ENCODE data around the gene CDC42. TPM values are rescaled to one million over a fixed set of nuclear protein-coding genes. Genes with fewer than 3 reads are reported as not detected.

The CDC42 gene
- total and polyA plus RNA-seq, 2 of the 4 experiments (the other 2 are of a cell fraction) = 162 to 609 TPM

GRCh38 chr1:22096463-22096862, 44.0 kb downstream of the CDC42 start:
- DNase-seq (no peak), ATAC-seq (ENCODE audit: low read depth) (no peak)
- H3K27ac ChIP-seq (ENCODE audit: insufficient read depth, low read length) = no peak overlapping the region
- peaks cover 83% of the 10 kb centered on the region for H4K20me1 ChIP-seq (ENCODE audit: insufficient read depth, low read length)
- peaks cover 23% of the 10 kb centered on the region for H3K36me3 ChIP-seq (ENCODE audit: control insufficient read depth, insufficient read depth, low read length)
- H3K9ac ChIP-seq (ENCODE audit: low read depth, low read length) = no peak overlapping the region
- H3K4me2 ChIP-seq (ENCODE audit: low read depth, low read length) = no peak overlapping the region
- H3K9me3 ChIP-seq (ENCODE audit: control insufficient read depth, insufficient read depth, low read length) = no peaks in the 10 kb centered on the region
- H4K5ac ChIP-seq (ENCODE audit: low read depth, low read length) = no peak overlapping the region
- intact Hi-C loops (cut with micrococcal nuclease) = no loop called here
- dilution Hi-C loops (cut with HindIII; ENCODE audit: low sequenced_read_pairs, unreplicated experiment) = no loop called here
- H3K4me3 ChIP-seq (ENCODE audit: insufficient read depth, low read depth, low read length) = no peak overlapping the region
- H3K4me1 ChIP-seq (ENCODE audit: control insufficient read depth, insufficient read depth, low read length) = no peaks in the 10 kb centered on the region
- H2AK5ac ChIP-seq (ENCODE audit: low read depth, low read length) = no peak overlapping the region
- ChIA-PET POLR2A (ENCODE audit: unreplicated experiment) (no interaction called here), CTCF (interaction anchor here (1.3 kb wide), 1 partner anchor 9 kb away, joined by 4 read pairs; no protein-coding TSS in a partner anchor)
- H3K23ac ChIP-seq (ENCODE audit: low read depth, low read length) = no peak overlapping the region
- H3K56ac ChIP-seq (ENCODE audit: extremely low read depth, insufficient read depth, low read length) = no peak overlapping the region
- H4K8ac ChIP-seq (ENCODE audit: low read depth in 2 of 2, low read length in 2 of 2) = no peak overlapping the region
- H3K9me1 ChIP-seq (ENCODE audit: insufficient read depth, low read length) = peaks cover 11% of the 10 kb centered on the region
- H3K14ac ChIP-seq (replicated peaks; ENCODE audit: low read depth, low read length) = no peak overlapping the region
- H2BK15ac ChIP-seq (ENCODE audit: low read depth, low read length) = no peak overlapping the region
- WGBS, 2 experiments (ENCODE audit: extremely low coverage in 2 of 2, insufficient read length in 1 of 2) = no CpG with 5 or more reads among the region's 3 CpGs
- H2BK120ac ChIP-seq (ENCODE audit: low read depth, low read length) = no peak overlapping the region
- TF ChIP-seq ELK1 (IDR thresholded peaks at IDR 0.05; ENCODE audit: borderline replicate concordance, low read depth, low read length) (no peak), FOS (IDR thresholded peaks at IDR 0.05; ENCODE audit: low read depth, low read length) (no peak), MAZ (IDR thresholded peaks at IDR 0.05; ENCODE audit: borderline replicate concordance, low read depth, low read length) (no peak), RAD21 (IDR thresholded peaks at IDR 0.05; ENCODE audit: low read length) (no peak), RCOR1 (IDR thresholded peaks at IDR 0.05; ENCODE audit: insufficient replicate concordance, low read length) (no peak), MAFK (IDR thresholded peaks at IDR 0.05; ENCODE audit: low read depth, low read length) (no peak), RFX5 (IDR thresholded peaks at IDR 0.05; ENCODE audit: low read depth, low read length) (no peak), POLR2A (IDR thresholded peaks at IDR 0.05; ENCODE audit: low read depth, low read length) (no peak), MXI1 (IDR thresholded peaks at IDR 0.05; ENCODE audit: borderline replicate concordance, low read depth, low read length) (no peak), CEBPB (IDR thresholded peaks at IDR 0.05; ENCODE audit: low read depth, low read length) (no peak)
- TF ChIP-seq, protein P1, sequence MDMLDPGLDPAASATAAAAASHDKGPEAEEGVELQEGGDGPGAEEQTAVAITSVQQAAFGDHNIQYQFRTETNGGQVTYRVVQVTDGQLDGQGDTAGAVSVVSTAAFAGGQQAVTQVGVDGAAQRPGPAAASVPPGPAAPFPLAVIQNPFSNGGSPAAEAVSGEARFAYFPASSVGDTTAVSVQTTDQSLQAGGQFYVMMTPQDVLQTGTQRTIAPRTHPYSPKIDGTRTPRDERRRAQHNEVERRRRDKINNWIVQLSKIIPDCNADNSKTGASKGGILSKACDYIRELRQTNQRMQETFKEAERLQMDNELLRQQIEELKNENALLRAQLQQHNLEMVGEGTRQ (IDR thresholded peaks at IDR 0.05; ENCODE audit: low read depth, low read length) = no peak
- TF ChIP-seq, protein P2, sequence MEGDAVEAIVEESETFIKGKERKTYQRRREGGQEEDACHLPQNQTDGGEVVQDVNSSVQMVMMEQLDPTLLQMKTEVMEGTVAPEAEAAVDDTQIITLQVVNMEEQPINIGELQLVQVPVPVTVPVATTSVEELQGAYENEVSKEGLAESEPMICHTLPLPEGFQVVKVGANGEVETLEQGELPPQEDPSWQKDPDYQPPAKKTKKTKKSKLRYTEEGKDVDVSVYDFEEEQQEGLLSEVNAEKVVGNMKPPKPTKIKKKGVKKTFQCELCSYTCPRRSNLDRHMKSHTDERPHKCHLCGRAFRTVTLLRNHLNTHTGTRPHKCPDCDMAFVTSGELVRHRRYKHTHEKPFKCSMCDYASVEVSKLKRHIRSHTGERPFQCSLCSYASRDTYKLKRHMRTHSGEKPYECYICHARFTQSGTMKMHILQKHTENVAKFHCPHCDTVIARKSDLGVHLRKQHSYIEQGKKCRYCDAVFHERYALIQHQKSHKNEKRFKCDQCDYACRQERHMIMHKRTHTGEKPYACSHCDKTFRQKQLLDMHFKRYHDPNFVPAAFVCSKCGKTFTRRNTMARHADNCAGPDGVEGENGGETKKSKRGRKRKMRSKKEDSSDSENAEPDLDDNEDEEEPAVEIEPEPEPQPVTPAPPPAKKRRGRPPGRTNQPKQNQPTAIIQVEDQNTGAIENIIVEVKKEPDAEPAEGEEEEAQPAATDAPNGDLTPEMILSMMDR (conservative IDR thresholded peaks at IDR 0.05; ENCODE audit: low read depth, low read length) = no peak
- no peak overlapping the region for H2BK5ac ChIP-seq (ENCODE audit: low read depth, low read length, poor library complexity, severe bottlenecking)
- H3K79me1 ChIP-seq (ENCODE audit: low read depth in 1 of 2, low read length in 2 of 2) = peaks cover 50 to 80% of the 10 kb centered on the region in 2 experiments
- H2AK9ac ChIP-seq (replicated peaks; ENCODE audit: low read depth, low read length, poor library complexity) = no peak overlapping the region
- no peak overlapping the region for H4K91ac ChIP-seq (ENCODE audit: insufficient read depth, low read depth, low read length)
- in situ Hi-C loops (cut with MboI; ENCODE audit: low sequenced_read_pairs) = no loop called here
- no TSS peak for BruUV-seq (replicated peaks)
- H2AFZ ChIP-seq (replicated peaks; ENCODE audit: low read length, poor library complexity) = no peak overlapping the region
- H3K18ac ChIP-seq (ENCODE audit: low read depth, low read length) = no peak overlapping the region
- no peaks in the 10 kb centered on the region for H3K27me3 ChIP-seq (ENCODE audit: control insufficient read depth, insufficient read depth, low read length)
- H3K4ac ChIP-seq (ENCODE audit: low read depth, low read length) = no peak overlapping the region
- no peak overlapping the region for H2BK20ac ChIP-seq (ENCODE audit: low read depth, low read length)

Measured in IMR-90 (cell line).